ENCODE data around the gene KCNJ14. TPM values are rescaled to one million over a fixed set of nuclear protein-coding genes. Genes with fewer than 3 reads are reported as not detected.

Gene KCNJ14
- total and polyA plus RNA-seq, 2 experiments from 2014 or later, result 0.81 to 0.94 TPM

DNA sequence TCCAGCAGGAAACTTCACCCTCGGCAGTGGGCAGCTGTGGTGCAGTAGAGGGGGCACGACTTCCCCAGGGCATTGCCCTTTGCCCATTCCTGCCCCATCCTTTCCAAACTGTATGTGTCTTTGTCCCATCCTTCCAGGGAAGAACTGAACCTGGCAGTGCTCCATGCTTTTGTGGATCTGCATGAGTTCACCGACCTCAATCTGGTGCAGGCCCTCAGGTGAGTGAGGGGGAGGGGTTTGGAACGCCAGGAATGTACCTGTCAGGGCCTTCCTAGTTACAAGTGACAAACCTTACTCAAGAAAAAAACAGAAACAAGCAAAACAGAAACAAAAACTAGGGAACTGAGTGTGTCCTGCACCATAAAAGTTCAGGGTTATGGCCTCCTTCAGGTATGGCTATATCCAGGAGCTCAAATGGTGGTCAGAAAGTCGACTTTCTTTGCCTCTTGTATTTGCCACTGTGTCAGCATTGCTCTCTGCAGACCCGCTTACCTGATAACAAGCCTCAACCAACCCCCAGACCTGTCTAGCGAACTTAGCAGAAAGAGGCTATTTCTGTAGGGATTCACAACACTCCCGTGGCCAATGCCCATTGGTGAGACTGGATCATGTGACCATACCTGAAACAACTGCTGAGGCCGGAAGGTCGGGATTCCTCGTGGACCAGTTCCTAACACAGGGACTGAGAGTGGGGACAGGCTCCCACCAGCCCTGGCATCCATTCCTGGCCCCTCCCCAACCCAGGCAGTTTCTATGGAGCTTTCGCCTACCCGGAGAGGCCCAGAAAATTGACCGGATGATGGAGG lies 18.0 kb downstream of the KCNJ14 start:
- peaks cover 13% of the 10 kb centered on the region for H3K79me2 ChIP-seq (replicated peaks; ENCODE audit: insufficient read depth)

More for the DNA sequence above, 18.0 kb downstream of the KCNJ14 start:
- Mint-ChIP-seq H3K36me3 (ENCODE audit: low read depth) (peaks cover 74% of the 10 kb centered on the region), H3K27ac (no peak overlapping the region), H3K9me3 (no peaks in the 10 kb centered on the region), H3K4me3 (no peak overlapping the region), H3K27me3 (ENCODE audit: insufficient read depth, low read depth, poor library complexity) (peaks cover 21% of the 10 kb centered on the region), H3K4me1 (peaks cover 12% of the 10 kb centered on the region)
- no peak overlapping the region for H2AFZ ChIP-seq
- H3F3A ChIP-seq (replicated peaks; ENCODE audit: low read depth), result peaks cover 22% of the 10 kb centered on the region; the same call in 1 of the 2 replicates
- H3K4me2 ChIP-seq, result no peak overlapping the region
- peak overlapping the region; percentile 50; the same call in 1 of the 2 replicates for H3K27ac ChIP-seq (ENCODE audit: low read depth)
- peaks cover 6% of the 10 kb centered on the region; the same call in 1 of the 2 replicates for H3K4me1 ChIP-seq (ENCODE audit: insufficient read depth)
- ATAC-seq (no peak), DNase-seq (ENCODE audit: low spot score) (no peak)
- no peak for TF ChIP-seq CREB1 (CRISPR knock-in tag; IDR thresholded peaks at IDR 0.05; ENCODE audit: low read depth)
- TF ChIP-seq, protein P1, sequence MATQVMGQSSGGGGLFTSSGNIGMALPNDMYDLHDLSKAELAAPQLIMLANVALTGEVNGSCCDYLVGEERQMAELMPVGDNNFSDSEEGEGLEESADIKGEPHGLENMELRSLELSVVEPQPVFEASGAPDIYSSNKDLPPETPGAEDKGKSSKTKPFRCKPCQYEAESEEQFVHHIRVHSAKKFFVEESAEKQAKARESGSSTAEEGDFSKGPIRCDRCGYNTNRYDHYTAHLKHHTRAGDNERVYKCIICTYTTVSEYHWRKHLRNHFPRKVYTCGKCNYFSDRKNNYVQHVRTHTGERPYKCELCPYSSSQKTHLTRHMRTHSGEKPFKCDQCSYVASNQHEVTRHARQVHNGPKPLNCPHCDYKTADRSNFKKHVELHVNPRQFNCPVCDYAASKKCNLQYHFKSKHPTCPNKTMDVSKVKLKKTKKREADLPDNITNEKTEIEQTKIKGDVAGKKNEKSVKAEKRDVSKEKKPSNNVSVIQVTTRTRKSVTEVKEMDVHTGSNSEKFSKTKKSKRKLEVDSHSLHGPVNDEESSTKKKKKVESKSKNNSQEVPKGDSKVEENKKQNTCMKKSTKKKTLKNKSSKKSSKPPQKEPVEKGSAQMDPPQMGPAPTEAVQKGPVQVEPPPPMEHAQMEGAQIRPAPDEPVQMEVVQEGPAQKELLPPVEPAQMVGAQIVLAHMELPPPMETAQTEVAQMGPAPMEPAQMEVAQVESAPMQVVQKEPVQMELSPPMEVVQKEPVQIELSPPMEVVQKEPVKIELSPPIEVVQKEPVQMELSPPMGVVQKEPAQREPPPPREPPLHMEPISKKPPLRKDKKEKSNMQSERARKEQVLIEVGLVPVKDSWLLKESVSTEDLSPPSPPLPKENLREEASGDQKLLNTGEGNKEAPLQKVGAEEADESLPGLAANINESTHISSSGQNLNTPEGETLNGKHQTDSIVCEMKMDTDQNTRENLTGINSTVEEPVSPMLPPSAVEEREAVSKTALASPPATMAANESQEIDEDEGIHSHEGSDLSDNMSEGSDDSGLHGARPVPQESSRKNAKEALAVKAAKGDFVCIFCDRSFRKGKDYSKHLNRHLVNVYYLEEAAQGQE (IDR thresholded peaks at IDR 0.05; ENCODE audit: unreplicated experiment), result no peak
- TF ChIP-seq JUNB (IDR thresholded peaks at IDR 0.05; ENCODE audit: unreplicated experiment), result no peak
- TF ChIP-seq, protein P2, sequence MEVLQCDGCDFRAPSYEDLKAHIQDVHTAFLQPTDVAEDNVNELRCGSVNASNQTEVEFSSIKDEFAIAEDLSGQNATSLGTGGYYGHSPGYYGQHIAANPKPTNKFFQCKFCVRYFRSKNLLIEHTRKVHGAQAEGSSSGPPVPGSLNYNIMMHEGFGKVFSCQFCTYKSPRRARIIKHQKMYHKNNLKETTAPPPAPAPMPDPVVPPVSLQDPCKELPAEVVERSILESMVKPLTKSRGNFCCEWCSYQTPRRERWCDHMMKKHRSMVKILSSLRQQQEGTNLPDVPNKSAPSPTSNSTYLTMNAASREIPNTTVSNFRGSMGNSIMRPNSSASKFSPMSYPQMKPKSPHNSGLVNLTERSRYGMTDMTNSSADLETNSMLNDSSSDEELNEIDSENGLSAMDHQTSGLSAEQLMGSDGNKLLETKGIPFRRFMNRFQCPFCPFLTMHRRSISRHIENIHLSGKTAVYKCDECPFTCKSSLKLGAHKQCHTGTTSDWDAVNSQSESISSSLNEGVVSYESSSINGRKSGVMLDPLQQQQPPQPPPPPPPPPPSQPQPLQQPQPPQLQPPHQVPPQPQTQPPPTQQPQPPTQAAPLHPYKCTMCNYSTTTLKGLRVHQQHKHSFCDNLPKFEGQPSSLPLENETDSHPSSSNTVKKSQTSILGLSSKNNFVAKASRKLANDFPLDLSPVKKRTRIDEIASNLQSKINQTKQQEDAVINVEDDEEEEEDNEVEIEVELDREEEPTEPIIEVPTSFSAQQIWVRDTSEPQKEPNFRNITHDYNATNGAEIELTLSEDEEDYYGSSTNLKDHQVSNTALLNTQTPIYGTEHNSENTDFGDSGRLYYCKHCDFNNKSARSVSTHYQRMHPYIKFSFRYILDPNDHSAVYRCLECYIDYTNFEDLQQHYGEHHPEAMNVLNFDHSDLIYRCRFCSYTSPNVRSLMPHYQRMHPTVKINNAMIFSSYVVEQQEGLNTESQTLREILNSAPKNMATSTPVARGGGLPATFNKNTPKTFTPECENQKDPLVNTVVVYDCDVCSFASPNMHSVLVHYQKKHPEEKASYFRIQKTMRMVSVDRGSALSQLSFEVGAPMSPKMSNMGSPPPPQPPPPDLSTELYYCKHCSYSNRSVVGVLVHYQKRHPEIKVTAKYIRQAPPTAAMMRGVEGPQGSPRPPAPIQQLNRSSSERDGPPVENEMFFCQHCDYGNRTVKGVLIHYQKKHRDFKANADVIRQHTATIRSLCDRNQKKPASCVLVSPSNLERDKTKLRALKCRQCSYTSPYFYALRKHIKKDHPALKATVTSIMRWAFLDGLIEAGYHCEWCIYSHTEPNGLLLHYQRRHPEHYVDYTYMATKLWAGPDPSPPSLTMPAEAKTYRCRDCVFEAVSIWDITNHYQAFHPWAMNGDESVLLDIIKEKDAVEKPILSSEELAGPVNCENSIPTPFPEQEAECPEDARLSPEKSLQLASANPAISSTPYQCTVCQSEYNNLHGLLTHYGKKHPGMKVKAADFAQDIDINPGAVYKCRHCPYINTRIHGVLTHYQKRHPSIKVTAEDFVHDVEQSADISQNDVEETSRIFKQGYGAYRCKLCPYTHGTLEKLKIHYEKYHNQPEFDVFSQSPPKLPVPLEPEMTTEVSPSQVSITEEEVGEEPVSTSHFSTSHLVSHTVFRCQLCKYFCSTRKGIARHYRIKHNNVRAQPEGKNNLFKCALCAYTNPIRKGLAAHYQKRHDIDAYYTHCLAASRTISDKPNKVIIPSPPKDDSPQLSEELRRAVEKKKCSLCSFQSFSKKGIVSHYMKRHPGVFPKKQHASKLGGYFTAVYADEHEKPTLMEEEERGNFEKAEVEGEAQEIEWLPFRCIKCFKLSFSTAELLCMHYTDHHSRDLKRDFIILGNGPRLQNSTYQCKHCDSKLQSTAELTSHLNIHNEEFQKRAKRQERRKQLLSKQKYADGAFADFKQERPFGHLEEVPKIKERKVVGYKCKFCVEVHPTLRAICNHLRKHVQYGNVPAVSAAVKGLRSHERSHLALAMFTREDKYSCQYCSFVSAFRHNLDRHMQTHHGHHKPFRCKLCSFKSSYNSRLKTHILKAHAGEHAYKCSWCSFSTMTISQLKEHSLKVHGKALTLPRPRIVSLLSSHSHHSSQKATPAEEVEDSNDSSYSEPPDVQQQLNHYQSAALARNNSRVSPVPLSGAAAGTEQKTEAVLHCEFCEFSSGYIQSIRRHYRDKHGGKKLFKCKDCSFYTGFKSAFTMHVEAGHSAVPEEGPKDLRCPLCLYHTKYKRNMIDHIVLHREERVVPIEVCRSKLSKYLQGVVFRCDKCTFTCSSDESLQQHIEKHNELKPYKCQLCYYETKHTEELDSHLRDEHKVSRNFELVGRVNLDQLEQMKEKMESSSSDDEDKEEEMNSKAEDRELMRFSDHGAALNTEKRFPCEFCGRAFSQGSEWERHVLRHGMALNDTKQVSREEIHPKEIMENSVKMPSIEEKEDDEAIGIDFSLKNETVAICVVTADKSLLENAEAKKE (CRISPR knock-in tag; IDR thresholded peaks at IDR 0.05), result no peak
- no peak for TF ChIP-seq ZNF114 (CRISPR knock-in tag; IDR thresholded peaks at IDR 0.05)
- H4K20me1 ChIP-seq (replicated peaks; ENCODE audit: insufficient read depth), result peaks cover 17% of the 10 kb centered on the region
- no peaks in the 10 kb centered on the region for H3K9me2 ChIP-seq (ENCODE audit: insufficient read depth)
- no peak overlapping the region for H3K4me3 ChIP-seq
- H3K27me3 ChIP-seq (ENCODE audit: insufficient read depth), result no peaks in the 10 kb centered on the region
- H3K36me3 ChIP-seq (ENCODE audit: insufficient read depth), result peaks cover 48% of the 10 kb centered on the region

Measured in GM23338 (cell line).